SIG-M5 treated with dmso at 0.1 percent for 504 hours (cell line): ENCODE results near the gene TMEM9.

Experiments
- DNase-seq: peaks from one replicate; lab custom pipeline; 2025; ENCODE audit not compliant: unreplicated experiment; lab: John Stamatoyannopoulos, UW

The TMEM9 gene

GRCh38 chr1:201109651-201110050, 44.6 kb downstream of the TMEM9 start:
- no peak for DNase-seq

DNA sequence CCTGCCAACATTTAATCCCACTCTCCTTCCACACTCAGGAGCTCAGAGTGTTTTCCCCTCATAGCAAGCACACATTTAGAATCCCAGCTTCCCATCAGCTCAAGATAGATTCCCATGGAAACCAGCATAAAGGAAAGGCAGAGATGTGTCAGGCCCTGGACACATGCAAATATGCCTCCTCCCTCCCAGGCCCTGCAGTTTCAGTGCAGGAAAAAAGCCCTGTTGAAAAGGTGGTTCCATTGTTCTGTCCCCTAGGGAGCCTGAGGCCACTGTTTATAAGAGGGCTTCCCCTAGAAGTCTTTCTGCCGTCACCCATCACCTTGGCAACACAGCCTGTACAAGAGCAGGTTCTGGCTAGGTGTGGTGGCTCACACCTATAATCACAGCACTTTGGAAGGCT, 45.7 kb downstream of the TMEM9 start:
- no peak for DNase-seq

GRCh38 chr1:201105688-201106087, 48.6 kb downstream of the TMEM9 start:
- DNase-seq, result no peak

DNA sequence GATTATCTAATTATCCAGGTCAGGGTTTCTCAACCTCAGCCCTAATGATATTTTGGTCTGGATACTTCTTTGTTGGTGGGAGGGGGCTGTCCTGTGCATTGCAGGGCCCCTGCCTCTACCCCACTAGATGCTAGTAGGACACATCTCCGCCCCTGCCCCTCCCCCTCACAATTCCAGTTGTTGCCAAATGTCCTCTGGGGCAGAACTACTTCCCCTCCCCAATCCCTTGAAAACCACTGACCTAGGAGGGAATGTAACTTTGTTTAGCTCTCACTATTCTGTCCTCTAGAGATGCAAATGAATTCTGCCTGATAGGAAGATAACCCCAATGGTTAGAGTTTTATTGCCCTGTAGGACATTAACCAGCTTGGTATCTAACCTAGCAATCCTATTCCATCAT, 50.1 kb downstream of the TMEM9 start:
- no peak for DNase-seq

GRCh38 chr1:201103666-201104065, 50.6 kb downstream of the TMEM9 start:
- no peak for DNase-seq

DNA sequence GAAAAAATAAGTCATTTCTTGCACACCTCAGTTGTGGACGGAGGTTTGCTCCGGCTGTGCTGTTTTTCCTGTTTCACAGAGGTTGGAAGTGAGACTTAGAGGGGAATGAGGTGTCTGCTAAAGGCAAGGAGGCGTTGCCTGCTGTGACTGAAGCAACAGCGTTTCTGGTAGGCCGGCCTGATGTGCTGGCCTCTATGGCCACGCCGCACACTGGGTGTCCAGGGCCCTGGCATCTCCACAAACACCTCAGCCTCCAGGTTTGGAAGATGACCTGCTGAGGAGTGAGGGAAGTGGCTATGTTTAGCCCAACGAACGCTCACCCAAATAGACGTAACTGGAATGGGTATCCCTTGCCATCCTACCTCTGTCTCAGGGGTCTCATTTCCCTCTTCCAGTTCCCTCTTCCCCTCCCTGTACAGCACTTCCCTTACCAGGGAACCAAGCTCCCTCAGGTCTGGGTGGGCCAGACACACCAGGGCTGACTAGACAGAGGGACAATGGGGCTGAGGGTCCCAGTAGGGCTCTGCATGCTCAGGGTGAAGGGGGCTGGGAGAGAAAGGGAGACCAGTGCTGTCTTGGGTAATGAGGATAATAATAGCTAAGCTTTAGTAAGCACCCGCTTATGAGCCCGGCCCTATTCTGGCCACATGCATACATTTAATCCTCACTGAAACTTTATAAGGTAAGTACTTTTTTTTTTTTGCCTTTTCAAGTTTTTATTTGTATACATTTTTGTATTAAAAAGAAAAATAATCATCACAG, 53.9 kb downstream of the TMEM9 start:
- no peak for DNase-seq

GRCh38 chr1:201098992-201099677, 55.1 kb downstream of the TMEM9 start:
- no peak for DNase-seq

DNA sequence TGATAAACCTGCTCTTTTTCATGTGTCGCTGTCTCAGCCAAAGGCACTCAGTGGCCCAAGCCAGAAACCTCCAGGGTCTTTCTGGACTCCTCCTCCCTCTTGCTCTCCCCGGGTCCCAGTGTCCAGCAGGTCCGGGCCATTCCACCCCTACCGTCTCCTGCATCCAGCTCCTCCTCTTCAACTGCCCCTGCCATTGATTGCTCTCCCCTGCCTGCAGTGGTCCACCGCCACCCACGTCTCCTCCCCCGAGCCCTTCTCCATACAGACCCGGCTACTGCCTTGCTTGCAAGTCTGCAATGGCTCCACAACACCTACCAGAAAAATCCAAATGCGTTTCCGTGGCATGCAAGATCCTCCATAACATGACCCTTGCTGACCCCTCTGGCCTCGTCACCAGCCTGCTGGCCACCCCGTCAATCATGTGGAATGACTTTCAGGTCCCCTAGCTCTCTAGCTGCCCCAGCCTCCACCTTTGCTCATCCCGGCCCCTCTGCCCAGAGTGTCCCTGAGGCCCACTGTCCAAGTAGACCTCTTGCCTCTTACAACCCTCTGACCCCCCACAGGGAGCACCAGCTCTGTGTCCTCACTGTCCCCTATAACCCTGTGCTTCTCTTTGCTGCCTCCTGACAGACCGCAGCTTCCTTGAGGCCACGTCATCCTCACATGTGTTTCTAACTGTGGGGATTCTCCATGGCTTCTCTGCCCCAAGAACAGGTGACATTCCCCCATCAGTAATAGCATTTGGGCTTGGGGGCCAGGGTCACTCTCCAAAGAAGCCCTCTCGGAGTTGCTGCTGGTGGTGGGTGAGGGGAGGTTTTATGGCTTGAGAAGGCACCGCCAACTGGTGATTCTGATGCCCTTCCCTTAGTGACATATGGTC, 57.1 kb downstream of the TMEM9 start:
- DNase-seq, result no peak

DNA sequence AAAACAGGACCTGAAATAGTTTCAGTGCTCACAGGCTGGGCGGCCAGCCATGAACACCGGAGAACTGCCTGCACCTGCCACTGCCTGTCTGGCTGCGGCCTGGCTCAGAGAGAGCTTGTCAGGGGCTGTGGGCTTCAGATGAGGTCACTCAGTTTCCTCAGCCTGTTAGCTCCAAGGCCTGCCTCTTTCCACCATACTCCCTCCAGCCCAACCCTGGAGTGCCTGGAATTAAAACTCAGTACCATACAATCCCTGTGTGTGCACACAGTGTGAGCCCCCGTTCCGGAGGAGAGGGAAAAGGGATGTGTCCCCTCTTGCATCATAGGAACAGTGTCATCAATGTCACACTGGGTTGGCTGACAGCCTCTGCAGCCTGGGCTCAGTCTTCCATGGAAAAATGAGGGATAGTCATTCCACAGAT, 58.2 kb downstream of the TMEM9 start:
- DNase-seq, result no peak

DNA sequence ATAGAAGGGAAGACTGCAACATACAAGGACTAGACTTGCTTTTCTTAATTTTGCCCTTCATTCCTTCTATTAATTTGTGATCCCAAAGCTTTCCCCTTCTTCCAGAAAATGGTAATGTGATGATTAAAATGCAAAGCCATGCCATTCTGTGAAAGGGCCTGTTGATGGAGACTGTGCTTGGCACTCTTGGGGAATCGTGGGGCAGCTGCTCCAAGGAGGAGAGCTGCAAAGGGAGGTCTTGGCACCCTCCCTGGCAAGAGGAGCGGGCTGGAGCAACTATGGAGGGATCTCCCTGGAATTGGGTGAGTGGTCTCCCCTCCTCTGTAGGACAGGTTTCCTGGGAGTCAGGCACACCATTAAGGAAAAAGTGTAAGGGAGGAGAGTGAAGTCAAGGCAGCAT, 58.7 kb downstream of the TMEM9 start:
- no peak for DNase-seq

DNA sequence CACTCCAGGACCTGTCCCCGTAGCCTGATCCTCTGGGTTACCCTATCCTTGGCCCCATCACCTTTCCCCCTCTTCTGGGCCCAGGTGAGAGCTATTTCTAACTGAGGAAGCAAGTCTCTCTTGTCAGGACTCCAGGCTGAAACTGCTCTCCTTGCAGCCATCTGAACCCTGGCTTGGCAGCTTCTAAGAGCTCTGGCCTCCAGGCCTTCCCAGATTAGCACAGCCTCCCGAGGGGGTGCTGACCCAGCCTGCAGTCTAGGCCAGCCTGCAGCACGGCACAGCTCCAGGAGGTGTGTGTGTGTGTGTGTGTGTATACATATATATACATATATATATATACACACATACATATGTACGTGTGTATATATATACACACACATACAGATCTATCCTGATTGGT, 59.4 kb downstream of the TMEM9 start:
- DNase-seq, result no peak

DNA sequence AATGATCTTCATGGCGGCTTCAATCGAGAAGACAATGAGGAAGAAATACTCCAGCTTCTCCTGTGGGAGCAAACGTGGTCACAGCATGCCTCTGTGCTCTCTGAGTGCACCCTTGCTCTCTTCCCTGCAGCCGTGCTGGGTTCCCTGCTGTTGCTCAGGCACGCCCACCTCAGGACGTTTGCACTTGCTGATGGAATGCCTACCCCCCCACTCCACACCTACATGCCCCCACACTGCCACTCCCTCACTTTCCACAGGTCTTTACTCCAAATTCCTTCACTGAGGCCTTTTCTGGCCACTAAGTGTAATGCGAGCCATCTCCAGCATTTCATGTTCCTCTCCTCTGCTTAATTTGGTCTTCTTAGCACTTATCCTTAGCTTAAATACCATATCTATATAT, 60.3 kb downstream of the TMEM9 start:
- DNase-seq, result no peak

DNA sequence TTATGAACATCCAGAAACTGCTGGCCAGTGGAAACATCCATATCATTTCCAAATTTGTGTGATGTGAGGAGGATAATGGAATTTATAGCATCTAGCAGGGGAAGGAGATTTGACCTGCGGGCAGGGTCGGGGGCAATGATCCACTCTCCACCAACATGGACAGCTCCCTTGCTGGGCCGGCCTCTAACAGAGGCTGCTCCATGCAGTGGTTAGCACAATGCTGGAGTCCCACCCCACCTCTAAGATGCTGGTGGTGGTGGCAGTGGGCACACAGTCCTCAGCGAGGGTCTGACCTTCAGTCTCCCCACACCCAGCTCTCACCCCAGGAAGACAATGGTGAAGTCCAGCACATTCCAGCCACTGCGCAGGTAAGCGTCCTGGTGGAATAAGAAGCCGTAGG, 60.7 kb downstream of the TMEM9 start:
- no peak for DNase-seq

DNA sequence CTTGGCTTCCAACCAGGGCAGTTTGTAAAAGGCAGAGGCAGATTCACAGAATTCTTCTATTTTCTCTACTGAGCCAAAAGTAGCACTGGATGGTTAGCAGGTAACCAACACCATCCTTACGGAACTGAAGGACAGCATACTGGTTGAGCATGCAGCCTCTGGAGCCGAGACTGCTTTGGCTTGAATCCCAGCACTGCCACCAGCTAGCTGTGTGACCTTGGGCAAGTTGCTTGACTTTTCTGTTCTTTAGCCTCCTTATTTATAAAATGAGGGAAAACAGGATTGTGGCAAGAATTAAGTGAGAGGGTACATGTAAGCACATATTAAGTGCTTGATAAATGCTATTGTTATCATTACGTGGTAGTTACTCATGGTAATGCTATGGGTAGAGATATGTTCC, 61.5 kb downstream of the TMEM9 start:
- no peak for DNase-seq

- DNase-seq, result no peak
Observed at GRCh38 chr1:201091256-201091655, 63.0 kb downstream of the TMEM9 start.

DNA sequence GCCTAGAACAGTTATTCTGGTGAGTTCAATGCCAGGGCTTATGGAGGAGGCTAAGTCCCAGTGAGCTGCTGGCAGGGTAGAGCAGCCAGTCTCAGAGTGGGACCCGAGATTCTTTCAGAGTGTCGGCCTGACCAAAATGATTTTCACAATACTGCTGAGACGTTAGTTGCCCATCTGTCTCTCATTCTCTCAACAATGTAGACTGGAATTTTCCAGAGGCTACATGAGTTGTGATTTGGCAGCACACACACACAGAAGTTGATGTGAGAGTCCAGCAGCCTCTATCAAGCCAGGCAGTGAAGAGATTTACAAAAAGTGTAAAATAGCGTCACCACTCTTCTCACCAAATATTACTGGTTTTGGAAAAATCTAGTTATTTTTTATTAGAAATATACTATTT, 63.7 kb downstream of the TMEM9 start:
- no peak for DNase-seq

DNA sequence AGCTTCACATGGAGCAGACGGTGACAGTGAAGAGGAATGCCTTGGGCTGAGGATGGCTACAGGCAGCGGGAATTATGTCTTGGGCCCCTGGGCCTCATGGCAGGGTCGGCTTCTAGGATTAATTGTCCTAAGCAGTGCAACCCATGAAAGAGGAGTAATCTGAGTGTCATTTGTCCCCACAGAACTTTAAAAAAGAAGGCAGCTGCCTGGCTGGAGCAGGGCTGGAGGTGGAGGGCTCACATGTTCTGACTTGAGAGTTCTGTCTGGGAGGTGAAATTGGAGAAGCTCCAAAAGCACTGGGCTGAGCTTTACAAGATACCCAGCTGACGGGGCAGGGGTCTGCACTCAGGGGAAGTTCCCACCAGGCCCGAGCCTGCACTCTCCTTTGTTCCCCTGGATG, 64.7 kb downstream of the TMEM9 start:
- no peak for DNase-seq

- DNase-seq, result no peak
Observed at GRCh38 chr1:201088901-201089525, 65.3 kb downstream of the TMEM9 start.

- DNase-seq, result no peak
Observed at GRCh38 chr1:201088395-201088794, 65.9 kb downstream of the TMEM9 start.

DNA sequence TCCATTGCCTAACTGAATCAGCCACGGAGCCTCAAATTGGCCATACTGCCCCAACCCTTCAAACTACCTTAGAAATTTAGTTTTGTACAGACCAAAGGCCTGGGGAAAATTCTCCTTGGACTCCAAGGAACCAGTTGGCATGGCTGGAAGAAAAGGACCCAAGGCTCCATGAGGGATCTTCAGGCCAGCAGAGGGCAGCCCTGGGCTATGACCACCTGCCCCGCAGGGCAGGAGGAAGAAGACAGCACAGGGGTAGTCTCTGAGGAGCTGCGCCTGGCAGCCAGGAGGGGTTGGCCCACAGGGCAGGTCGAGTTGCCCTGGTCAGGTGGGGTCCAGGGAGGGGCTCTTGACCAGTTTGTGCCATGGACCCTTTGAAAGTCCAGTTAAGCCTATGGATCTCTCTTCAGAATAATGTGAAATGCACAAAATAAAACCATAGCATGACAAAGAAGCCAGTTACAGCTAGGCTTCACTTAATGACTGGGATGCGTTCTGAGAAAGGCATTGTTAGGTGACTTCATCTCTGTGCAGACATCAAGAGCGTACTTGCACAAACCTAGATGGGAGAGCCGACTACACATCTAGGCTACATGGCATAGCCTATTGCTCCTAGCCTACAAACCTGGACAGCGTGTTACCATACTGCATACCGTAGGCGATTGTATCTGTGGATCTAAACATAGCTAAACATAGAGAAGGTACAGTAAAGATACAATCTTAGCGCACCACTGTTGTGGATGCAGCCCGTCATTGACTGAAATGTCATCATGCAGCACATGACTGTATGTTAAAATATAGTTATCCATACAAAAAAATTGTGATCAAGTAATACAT, 68.2 kb downstream of the TMEM9 start:
- DNase-seq, result peak; percentile 66
